K562 (cell line): Measurements from ENCODE around the gene TRIOBP. TPM values are rescaled to one million over a fixed set of nuclear protein-coding genes. Genes with fewer than 3 reads are reported as not detected.

Experiments
- BDP1 ChIP-seq: IDR thresholded peaks from 3 replicates; pipeline ENCODE4 v1.6.1; 2011; ENCODE audit not compliant: insufficient read length, insufficient read depth
- CBFB ChIP-seq: sonication (generic); formaldehyde crosslinking; IDR thresholded peaks from 2 replicates; pipeline ENCODE4 v1.4.0; 2020; ENCODE audit warnings: mild to moderate bottlenecking, missing genetic modification reagents
- CC2D1A ChIP-seq: fragments of 450-650 bp; IDR thresholded peaks from 2 replicates; pipeline ENCODE4 v1.6.1; 2017; ENCODE audit warnings: mild to moderate bottlenecking
- CHD2 ChIP-seq: IDR thresholded peaks from 2 replicates; pipeline ENCODE4 v1.6.1; 2011; ENCODE audit warnings: low read depth, low read length
- CREBBP ChIP-seq: IDR thresholded peaks from one replicate; pipeline ENCODE4 v1.6.1; 2012; ENCODE audit warnings: low read depth, mild to moderate bottlenecking, control low read depth, inconsistent platforms, low read length
- EGR1 ChIP-seq: fragments of 450-650 bp; conservative IDR thresholded peaks from 2 replicates; pipeline ENCODE4 v1.6.1; 2017; ENCODE audit warnings: mild to moderate bottlenecking
- ETS2 ChIP-seq: IDR thresholded peaks from 2 replicates; pipeline ENCODE4 v1.6.1; 2016; ENCODE audit warnings: borderline replicate concordance, missing genetic modification characterization, mild to moderate bottlenecking, moderate library complexity, missing compliant biosample characterization; ENCODE audit not compliant: poor library complexity, severe bottlenecking
- ETV5 ChIP-seq: sonication (generic); formaldehyde crosslinking; IDR thresholded peaks from 2 replicates; pipeline ENCODE4 v1.4.0; 2020; ENCODE audit warnings: low read depth, mild to moderate bottlenecking, missing genetic modification reagents
- ETV6 ChIP-seq, 3 experiments: fragments of 150-350 bp in 1 of 3; sonication (generic) in 1 of 3; formaldehyde crosslinking in 1 of 3; IDR thresholded peaks; 2 replicates each; pipeline versions ENCODE4 v1.6.1 to v1.8.0; 2014 to 2022; ENCODE audit warnings: borderline replicate concordance in 2 of 3, low read depth in 2 of 3, antibody characterized with exemption in 1 of 3, low read length in 1 of 3, mild to moderate bottlenecking in 1 of 3, missing genetic modification reagents in 1 of 3
- HDAC8 ChIP-seq: fragments of 450-650 bp; IDR thresholded peaks from 2 replicates; pipeline ENCODE4 v1.6.1; 2016; ENCODE audit warnings: mild to moderate bottlenecking, missing genetic modification characterization, moderate library complexity, missing compliant biosample characterization
- HDGF ChIP-seq: fragments of 450-650 bp; IDR thresholded peaks from 2 replicates; pipeline ENCODE4 v1.6.1; 2016
- HINFP ChIP-seq: fragments of 450-650 bp; conservative IDR thresholded peaks from 2 replicates; pipeline ENCODE4 v1.6.1; 2016; ENCODE audit warnings: missing genetic modification characterization, low read depth, mild to moderate bottlenecking, control low read depth, missing compliant biosample characterization
- KAT7 ChIP-seq: sonication (generic); formaldehyde crosslinking; IDR thresholded peaks from 2 replicates; pipeline ENCODE4 v1.8.0; 2022; ENCODE audit warnings: missing genetic modification reagents, mild to moderate bottlenecking, borderline replicate concordance
- MTA3 ChIP-seq: fragments of 450-650 bp; formaldehyde crosslinking; IDR thresholded peaks from 2 replicates; pipeline ENCODE4 v1.6.1; 2017; ENCODE audit warnings: mild to moderate bottlenecking, borderline replicate concordance
- MXD1 ChIP-seq: fragments of 250-450 bp; sonication (Bioruptor Pico); IDR thresholded peaks from 2 replicates; pipeline ENCODE4 v1.8.0; 2021; ENCODE audit warnings: borderline replicate concordance, mild to moderate bottlenecking, moderate library complexity; ENCODE audit not compliant: poor library complexity, severe bottlenecking
- NCOA6 ChIP-seq: fragments of 450-650 bp; IDR thresholded peaks from 2 replicates; pipeline ENCODE4 v1.6.1; 2017; ENCODE audit warnings: mild to moderate bottlenecking
- NEUROD1 ChIP-seq: fragments of 150-350 bp; IDR thresholded peaks from 2 replicates; pipeline ENCODE4 v1.6.1; 2014; ENCODE audit warnings: borderline replicate concordance, low read length, low read depth; ENCODE audit not compliant: partially characterized antibody
- NKRF ChIP-seq: fragments of 450-650 bp; IDR thresholded peaks from 2 replicates; pipeline ENCODE4 v1.6.1; 2016; ENCODE audit warnings: borderline replicate concordance
- NR1H2 ChIP-seq: sonication (generic); formaldehyde crosslinking; IDR thresholded peaks from 2 replicates; pipeline ENCODE4 v1.4.0; 2020; ENCODE audit warnings: mild to moderate bottlenecking, missing genetic modification reagents
- PHF20 ChIP-seq: fragments of 450-650 bp; IDR thresholded peaks from 2 replicates; pipeline ENCODE4 v1.6.1; 2018; ENCODE audit not compliant: partially characterized antibody
- PRMT5 ChIP-seq: sonication (generic); formaldehyde crosslinking; IDR thresholded peaks from 2 replicates; pipeline ENCODE4 v1.5.0; 2020; ENCODE audit warnings: missing genetic modification reagents
- RCOR1 ChIP-seq, 2 experiments: IDR thresholded peaks; 2 replicates each; pipeline ENCODE4 v1.6.1; 2012; ENCODE audit warnings: low read depth in 2 of 2, low read length in 2 of 2, borderline replicate concordance in 1 of 2, improper control_type of control experiment in 1 of 2
- SMARCA4 ChIP-seq: fragments of 450-650 bp; IDR thresholded peaks from 2 replicates; pipeline ENCODE4 v1.6.1; 2016
- ZNF239 ChIP-seq: fragments of 250-450 bp; sonication (Bioruptor Pico); IDR thresholded peaks from 2 replicates; pipeline ENCODE4 v1.4.0; 2020; ENCODE audit warnings: mild to moderate bottlenecking
- ZNF324 ChIP-seq: fragments of 250-450 bp; sonication (Bioruptor Pico); IDR thresholded peaks from 2 replicates; pipeline ENCODE4 v1.4.0; 2020; ENCODE audit warnings: mild to moderate bottlenecking
- ZNF77 ChIP-seq: fragments of 250-450 bp; sonication (Bioruptor Pico); IDR thresholded peaks from 2 replicates; pipeline ENCODE4 v1.5.0; 2020
- polyA plus RNA-seq, 8 experiments: library from polyadenylated mRNA; depleted of rRNA in 4 of 8; stranded (reverse) in 5 of 8; unstranded in 3 of 8; fragments of >200 nt; fragmentation: Nextera tagmentation in 2 of 8; fragmentation: Illumina TruSeq in 1 of 8; extraction: Ambion mirVana in 2 of 8; extraction: Trizol in 1 of 8; gene quantifications; 2 replicates each; pipeline versions ENCODE4 v1.2.1 to v1.2.3, GENCODE V29; 2011 to 2014; ENCODE audit warnings: inconsistent platforms in 1 of 8, missing spikeins in 1 of 8
- total RNA-seq, 7 experiments: library from RNA; depleted of rRNA in 6 of 7; stranded (reverse); fragments of >200 nt in 6 of 7; fragmentation: Illumina TruSeq in 2 of 7; extraction: Trizol in 2 of 7; gene quantifications; 2 replicates each; pipeline versions ENCODE4 v1.2.1 to v1.2.3, GENCODE V29; 2011 to 2021; ENCODE audit warnings: low replicate concordance in 1 of 7

TRIOBP gene
- total and polyA plus RNA-seq, 9 of the 15 experiments (the other 6 are each of a cell fraction or from before 2014, with no cell fraction given): 0.24 to 13.8 (median 5.5) TPM

- TF ChIP-seq EGR1 (peak; percentile 46), MXD1 (CRISPR knock-in tag) (no peak), ZNF324 (CRISPR knock-in tag) (no peak), NR1H2 (CRISPR knock-in tag) (no peak), SMARCA4 (peak; percentile 39; the same call in 1 of the 2 replicates), ETV5 (peak; percentile 51; the same call in 1 of the 2 replicates), CREBBP (no peak), BDP1 (no peak), HDAC8 (tag) (no peak), ZNF239 (CRISPR knock-in tag) (no peak), NEUROD1 (no peak), HINFP (no peak), RCOR1 (IDR thresholded peaks at IDR 0.05; ENCODE audit: borderline replicate concordance in 1 of 2, low read depth in 2 of 2, low read length in 2 of 2) (no peak), ETS2 (tag) (no peak), NKRF (peak; percentile 84), CHD2 (no peak), CBFB (CRISPR knock-in tag) (no peak), CC2D1A (no peak), HDGF (no peak), MTA3 (peak; percentile 54; the same call in 1 of the 2 replicates), ETV6 (IDR thresholded peaks at IDR 0.05; ENCODE audit: borderline replicate concordance in 1 of 2, low read depth in 2 of 2, low read length in 1 of 2) (no peak), ETV6 (CRISPR knock-in tag; IDR thresholded peaks at IDR 0.05; ENCODE audit: borderline replicate concordance) (no peak), ZNF77 (CRISPR knock-in tag) (no peak), NCOA6 (no peak), PHF20 (peak; percentile 50), PRMT5 (CRISPR knock-in tag) (no peak), KAT7 (CRISPR knock-in tag) (no peak)
These were observed 110.8 kb downstream of the TRIOBP start, which contains the start of gene GCAT (continued) for GRCh38 chr22:37807410-37808293.
